ENCODE results near the gene PRM2.

The PRM2 gene

DNA sequence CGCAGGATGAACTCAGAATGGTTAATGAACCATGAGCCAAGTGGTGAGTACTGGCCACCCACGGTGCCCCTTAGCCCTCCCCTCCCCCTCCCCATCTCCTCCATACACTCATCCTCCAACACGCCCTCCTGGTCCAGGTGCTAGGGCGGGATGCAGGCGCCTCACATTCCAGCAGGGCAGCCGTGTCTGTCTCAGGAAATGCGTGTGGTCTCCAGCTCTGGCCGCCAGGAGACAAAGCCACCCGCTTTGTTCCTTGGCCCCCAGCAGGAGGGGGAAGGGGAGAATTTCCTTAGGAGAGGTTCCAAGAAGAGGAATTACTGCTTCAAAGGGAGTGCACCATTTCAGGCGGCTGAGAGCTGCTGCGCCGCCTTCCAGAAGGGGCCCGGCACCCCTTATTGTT lies 39.2 kb upstream of the PRM2 start:
- peaks cover 7% of the 10 kb centered on the region for H3F3A ChIP-seq (ENCODE audit: control insufficient read depth, insufficient read depth)
- TF ChIP-seq EZH2phosphoT487 (IDR thresholded peaks at IDR 0.05; ENCODE audit: borderline replicate concordance, low read length), result no peak
- TF ChIP-seq, protein P1, sequence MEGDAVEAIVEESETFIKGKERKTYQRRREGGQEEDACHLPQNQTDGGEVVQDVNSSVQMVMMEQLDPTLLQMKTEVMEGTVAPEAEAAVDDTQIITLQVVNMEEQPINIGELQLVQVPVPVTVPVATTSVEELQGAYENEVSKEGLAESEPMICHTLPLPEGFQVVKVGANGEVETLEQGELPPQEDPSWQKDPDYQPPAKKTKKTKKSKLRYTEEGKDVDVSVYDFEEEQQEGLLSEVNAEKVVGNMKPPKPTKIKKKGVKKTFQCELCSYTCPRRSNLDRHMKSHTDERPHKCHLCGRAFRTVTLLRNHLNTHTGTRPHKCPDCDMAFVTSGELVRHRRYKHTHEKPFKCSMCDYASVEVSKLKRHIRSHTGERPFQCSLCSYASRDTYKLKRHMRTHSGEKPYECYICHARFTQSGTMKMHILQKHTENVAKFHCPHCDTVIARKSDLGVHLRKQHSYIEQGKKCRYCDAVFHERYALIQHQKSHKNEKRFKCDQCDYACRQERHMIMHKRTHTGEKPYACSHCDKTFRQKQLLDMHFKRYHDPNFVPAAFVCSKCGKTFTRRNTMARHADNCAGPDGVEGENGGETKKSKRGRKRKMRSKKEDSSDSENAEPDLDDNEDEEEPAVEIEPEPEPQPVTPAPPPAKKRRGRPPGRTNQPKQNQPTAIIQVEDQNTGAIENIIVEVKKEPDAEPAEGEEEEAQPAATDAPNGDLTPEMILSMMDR (IDR thresholded peaks at IDR 0.05; ENCODE audit: low read depth, low read length, poor library complexity, severe bottlenecking), result no peak
- H3K9me2 ChIP-seq (replicated peaks; ENCODE audit: control insufficient read depth, low read length), result no peaks in the 10 kb centered on the region
- H3K27ac ChIP-seq (ENCODE audit: low read depth, low read length), result no peak overlapping the region
- H3K9me3 ChIP-seq (ENCODE audit: control insufficient read depth, insufficient read depth, low read length), result no peaks in the 10 kb centered on the region
- no peaks in the 10 kb centered on the region for H3K79me2 ChIP-seq (ENCODE audit: control insufficient read depth, low read length)
- peaks cover 69% of the 10 kb centered on the region for H3K4me1 ChIP-seq (ENCODE audit: control insufficient read depth, low read length)
- no peak overlapping the region for H3K4me3 ChIP-seq (ENCODE audit: low read length)
- H3K27me3 ChIP-seq (ENCODE audit: control insufficient read depth, low read length), result peaks cover 7% of the 10 kb centered on the region; the same call in 1 of the 2 replicates
- no peaks in the 10 kb centered on the region for H3K36me3 ChIP-seq (ENCODE audit: control insufficient read depth, low read length)
- H3K4me2 ChIP-seq (ENCODE audit: low read length), result 0 out of 2 replicates have a peak overlapping the region, but pooled peaks have one; percentile 13
- H4K20me1 ChIP-seq (ENCODE audit: control insufficient read depth, insufficient read depth, low read depth, low read length), result no peaks in the 10 kb centered on the region

DNA sequence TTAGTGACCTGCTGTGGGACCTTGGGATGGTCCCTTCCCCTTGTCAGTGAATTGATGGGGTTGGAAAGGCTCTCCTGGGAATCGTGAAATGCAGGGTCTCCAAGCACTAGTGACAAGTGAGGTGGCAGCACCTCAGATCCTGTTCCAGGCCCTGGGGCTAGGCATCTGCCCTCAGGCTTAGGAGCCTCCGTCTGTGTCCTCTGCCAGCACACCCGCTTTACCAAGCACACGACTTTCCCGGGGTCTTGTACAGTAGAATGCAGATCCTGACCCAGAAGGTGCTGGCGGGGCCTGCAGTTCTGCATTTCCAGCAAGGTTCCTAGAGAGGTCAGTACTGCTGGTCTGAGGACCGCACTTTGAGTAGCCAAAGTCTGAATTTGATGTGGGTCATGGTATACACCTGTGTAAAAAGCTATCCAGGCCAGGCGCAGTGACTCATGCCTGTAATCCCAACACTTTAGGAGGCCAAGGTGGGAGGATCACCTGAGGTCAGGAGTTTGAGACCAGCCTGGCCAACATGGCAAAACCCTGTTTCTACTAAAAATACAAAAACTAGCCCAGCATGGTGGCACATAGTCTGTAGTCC lies 38.1 kb upstream of the PRM2 start:
- TF ChIP-seq EZH2phosphoT487 (IDR thresholded peaks at IDR 0.05; ENCODE audit: borderline replicate concordance, low read length), result no peak
- TF ChIP-seq, protein P1 (IDR thresholded peaks at IDR 0.05; ENCODE audit: low read depth, low read length, poor library complexity, severe bottlenecking), result no peak
- H3K9me2 ChIP-seq (replicated peaks; ENCODE audit: control insufficient read depth, low read length), result no peaks in the 10 kb centered on the region
- H3K4me2 ChIP-seq (ENCODE audit: low read length), result 0 out of 2 replicates have a peak overlapping the region, but pooled peaks have one; percentile 13

DNA sequence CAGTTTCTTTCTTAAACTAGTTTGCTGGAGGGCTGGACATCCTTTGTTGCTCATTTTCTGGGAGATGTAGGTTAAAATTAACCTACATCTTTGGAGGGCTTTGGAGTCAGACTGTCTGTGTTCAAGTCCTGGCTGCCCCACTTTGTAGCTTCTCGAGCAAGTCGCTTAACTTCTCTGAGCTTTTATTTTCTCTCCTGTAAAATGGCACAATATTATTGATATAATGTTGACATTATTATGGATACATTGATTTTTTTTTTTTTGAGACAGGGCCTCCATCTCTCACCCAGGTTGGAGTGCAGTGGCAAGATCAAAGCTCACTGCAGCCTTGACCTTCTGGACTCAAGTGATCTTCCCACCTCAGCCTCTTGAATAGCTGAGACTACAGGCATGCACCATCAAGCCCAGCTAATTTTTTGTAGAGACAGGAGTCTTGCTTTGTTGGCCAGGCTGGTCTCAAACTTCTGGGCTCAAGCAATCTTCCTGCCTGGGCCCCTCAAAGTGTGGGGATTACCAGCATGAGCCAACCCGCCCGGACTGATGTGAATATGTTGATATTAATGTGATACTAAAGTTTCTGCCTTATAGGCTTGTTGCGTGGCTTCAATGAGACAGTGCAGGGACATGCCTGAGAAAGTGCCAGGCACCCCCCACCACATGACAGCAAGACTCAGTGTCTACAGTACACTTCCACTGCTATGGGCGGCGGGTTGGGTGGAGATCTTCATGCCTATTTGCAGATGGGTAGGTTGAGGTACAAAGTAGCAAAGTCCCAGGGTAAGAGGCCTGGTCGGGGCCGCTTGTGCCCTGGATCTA lies 37.4 kb upstream of the PRM2 start:
- no peak for TF ChIP-seq EZH2phosphoT487 (IDR thresholded peaks at IDR 0.05; ENCODE audit: borderline replicate concordance, low read length)
- TF ChIP-seq, protein P1 (IDR thresholded peaks at IDR 0.05; ENCODE audit: low read depth, low read length, poor library complexity, severe bottlenecking), result no peak
- Histone ChIP-seq H3K36me3 (ENCODE audit: control insufficient read depth, low read length) (no peaks in the 10 kb centered on the region), H4K20me1 (ENCODE audit: control insufficient read depth, insufficient read depth, low read depth, low read length) (no peaks in the 10 kb centered on the region), H3K9me2 (replicated peaks; ENCODE audit: control insufficient read depth, low read length) (no peaks in the 10 kb centered on the region), H3K79me2 (ENCODE audit: control insufficient read depth, low read length) (no peaks in the 10 kb centered on the region), H3F3A (ENCODE audit: control insufficient read depth, insufficient read depth) (peaks cover 21% of the 10 kb centered on the region), H3K4me3 (ENCODE audit: low read length) (no peak overlapping the region), H3K27me3 (ENCODE audit: control insufficient read depth, low read length) (peaks cover 7% of the 10 kb centered on the region; the same call in 1 of the 2 replicates), H3K4me1 (ENCODE audit: control insufficient read depth, low read length) (peaks cover 79% of the 10 kb centered on the region), H3K4me2 (ENCODE audit: low read length) (0 out of 2 replicates have a peak overlapping the region, but pooled peaks have one; percentile 49), H3K27ac (ENCODE audit: low read depth, low read length) (no peak overlapping the region), H3K9me3 (ENCODE audit: control insufficient read depth, insufficient read depth, low read length) (no peaks in the 10 kb centered on the region)

More for the DNA sequence above, 38.1 kb upstream of the PRM2 start:
- Histone ChIP-seq H4K20me1 (ENCODE audit: control insufficient read depth, insufficient read depth, low read depth, low read length) (no peaks in the 10 kb centered on the region), H3K4me3 (ENCODE audit: low read length) (no peak overlapping the region), H3F3A (ENCODE audit: control insufficient read depth, insufficient read depth) (peaks cover 18% of the 10 kb centered on the region), H3K27ac (ENCODE audit: low read depth, low read length) (no peak overlapping the region), H3K27me3 (ENCODE audit: control insufficient read depth, low read length) (peaks cover 7% of the 10 kb centered on the region; the same call in 1 of the 2 replicates), H3K79me2 (ENCODE audit: control insufficient read depth, low read length) (no peaks in the 10 kb centered on the region), H3K4me1 (ENCODE audit: control insufficient read depth, low read length) (peaks cover 72% of the 10 kb centered on the region), H3K36me3 (ENCODE audit: control insufficient read depth, low read length) (no peaks in the 10 kb centered on the region), H3K9me3 (ENCODE audit: control insufficient read depth, insufficient read depth, low read length) (no peaks in the 10 kb centered on the region)
